Activated CD4-positive, alpha-beta T cell treated with anti-CD3 and anti-CD28 coated beads, Interleukin-2, amount 50 U/mL, for 48 hours (primary cell): Measurements from ENCODE around the gene ACOXL.
"Not testable (repeated sequence)": the region's sequence is repeated elsewhere in the genome, so short reads cannot be mapped to it uniquely, and the experiment has no call there.

Source experiments
- DNase-seq, 2 experiments: peaks; one replicate each; pipeline ENCODE4 v3.0.0-alpha.2; 2020

ACOXL gene

GRCh38 chr2:111048856-111049768 lies 316.7 kb downstream of the ACOXL start:
- no peak for DNase-seq

- DNase-seq: peak; percentile 18 to 39
These were observed 317.6 kb downstream of the ACOXL start for GRCh38 chr2:111049792-111050640.

DNA sequence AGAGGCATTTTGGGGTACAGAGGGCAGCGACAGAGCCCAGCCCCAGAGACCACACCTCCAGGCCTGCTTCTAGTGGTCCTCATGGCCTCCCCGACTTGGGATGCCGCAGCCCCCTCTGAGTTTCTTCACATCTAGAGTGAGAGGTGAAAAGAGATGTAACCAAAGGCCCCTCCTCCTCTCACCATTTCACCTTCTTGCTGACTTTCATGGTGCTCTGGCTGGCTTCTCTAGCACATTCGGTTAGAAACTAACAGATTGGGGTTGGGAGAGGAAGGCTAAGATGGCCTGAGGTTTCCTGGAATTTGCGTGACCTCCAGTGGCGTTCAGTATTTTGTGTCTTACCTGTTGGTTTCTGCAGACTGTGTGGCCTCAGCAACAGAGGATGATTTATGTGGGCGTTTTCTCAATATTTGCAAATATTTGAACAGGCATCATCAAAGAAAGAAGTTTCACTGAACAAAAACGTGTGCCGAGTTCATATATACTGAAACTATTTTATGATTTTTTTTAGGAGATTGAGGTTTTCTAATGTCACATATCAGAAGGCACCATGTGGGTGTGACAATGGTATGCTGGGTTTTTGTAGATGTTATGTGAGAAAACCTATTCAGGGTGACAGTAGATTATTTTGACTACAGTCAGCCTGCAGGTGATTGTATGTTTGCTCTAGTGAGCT lies 318.5 kb downstream of the ACOXL start:
- DNase-seq: peak; percentile 13 to 16

DNA sequence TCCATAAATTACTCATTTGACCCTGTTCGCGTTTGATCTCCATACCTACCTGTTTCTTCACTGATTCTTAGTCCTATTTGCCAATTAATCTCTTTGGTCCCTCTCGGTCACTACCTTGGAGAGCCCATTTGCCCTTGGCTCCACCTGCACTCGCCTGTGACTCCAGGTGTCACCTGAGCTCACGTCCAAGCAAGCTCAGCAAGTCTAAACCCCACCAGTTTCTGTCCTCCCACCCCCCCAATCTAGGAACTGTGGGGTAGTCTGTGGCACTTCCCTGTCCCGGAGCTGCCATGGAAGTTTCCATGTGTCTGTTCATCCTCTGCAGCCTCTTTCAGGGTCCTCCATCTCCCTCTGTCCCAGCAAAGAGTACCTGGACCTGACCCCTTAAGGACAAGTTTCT lies 320.2 kb downstream of the ACOXL start:
- no peak for DNase-seq

DNA sequence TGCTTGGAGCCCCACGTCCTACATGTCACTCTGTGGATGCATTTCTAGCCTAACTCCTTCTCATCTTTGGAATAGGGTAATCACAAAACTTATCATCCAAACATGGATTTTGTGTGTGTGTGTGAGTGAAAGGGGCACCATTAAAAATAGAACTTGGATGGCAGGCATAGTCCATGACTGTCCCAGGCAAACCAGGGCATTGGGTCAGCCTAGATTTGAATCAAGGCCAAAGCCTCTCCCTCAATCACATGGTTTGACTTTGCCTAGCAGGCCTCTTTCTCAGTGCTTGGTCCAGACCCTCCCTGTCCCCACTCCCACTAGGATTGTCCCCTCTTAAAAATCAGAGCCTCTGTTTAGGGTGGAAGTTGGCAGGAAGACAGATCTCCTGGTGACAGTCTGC lies 320.9 kb downstream of the ACOXL start:
- no peak for DNase-seq

DNA sequence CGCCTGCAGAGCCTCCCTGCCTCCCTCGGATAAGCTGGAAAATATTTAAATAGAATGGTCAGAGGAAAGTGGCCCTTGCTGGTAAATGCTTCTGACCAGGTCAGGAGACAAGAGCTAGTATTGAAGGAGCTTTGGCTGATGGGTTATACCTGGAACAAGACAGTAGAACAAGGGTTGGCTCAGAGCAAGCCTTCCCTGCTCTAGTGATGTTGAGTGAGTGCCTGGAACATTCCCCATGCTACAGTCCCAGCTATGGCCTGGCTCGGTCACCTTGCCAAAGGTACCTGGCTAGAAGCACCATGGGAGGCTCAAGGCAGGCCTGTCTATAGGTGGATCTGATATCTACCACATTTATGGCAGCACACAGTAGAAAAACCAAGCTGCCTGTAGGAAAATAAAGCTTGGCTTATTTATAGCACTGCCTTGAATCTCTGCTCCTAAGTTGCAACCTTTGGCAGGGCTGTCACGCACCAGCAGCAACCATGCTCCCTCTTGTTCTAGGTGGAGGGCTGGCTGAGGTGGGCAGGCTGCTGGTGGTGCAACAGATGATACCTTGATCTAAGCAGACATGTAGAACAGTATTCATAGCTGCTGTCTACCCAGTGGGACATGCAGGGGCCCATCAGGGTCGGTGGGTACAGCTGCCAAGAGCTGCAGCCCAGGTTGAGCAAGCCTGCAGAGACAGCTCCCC lies 321.6 kb downstream of the ACOXL start:
- DNase-seq: no peak

GRCh38 chr2:111054791-111055691 lies 322.7 kb downstream of the ACOXL start:
- peak; percentile 67 to 74 for DNase-seq

- DNase-seq: no peak
These were observed 323.4 kb downstream of the ACOXL start for GRCh38 chr2:111055735-111056134.

DNA sequence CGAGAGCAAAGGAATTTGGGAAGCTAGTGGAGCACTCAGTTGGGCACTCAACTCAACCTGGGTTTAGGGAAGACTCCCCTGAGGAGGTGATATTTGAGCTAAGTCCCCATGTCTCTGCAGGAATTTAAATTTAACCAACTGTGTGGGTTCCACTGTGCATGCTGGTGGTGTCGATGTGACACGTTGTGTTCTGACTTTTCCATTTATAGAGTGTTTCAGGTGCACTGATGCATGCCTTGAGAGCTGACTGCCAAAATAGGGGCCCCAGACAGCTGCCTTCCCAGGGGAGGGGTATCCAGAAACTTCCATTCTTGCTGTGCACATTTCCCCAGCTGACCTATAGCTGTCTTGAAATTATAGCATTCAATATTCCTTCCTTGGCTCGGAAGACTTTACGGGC lies 324.7 kb downstream of the ACOXL start:
- no peak for DNase-seq

- DNase-seq: no peak
These were observed 325.3 kb downstream of the ACOXL start for GRCh38 chr2:111057721-111058120.

DNA sequence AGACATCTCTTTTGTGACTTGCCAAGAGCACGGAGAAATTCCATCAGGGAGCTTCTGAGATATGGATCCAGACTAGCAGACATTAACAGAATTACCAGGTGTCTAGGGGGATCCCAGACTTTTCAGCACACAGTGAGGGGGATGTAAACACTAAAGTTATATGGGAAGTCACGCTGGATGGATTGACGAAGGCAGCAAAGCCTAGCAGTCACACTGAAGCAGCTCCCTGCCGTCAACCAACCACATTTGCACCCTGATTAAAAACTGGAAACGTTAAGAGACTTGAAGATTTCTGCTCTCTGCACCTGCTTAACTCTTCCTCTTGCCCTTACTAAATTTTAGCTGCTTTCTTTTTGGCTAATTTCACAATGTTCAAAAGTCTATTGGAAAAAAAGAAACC lies 325.9 kb downstream of the ACOXL start:
- DNase-seq: no peak

DNA sequence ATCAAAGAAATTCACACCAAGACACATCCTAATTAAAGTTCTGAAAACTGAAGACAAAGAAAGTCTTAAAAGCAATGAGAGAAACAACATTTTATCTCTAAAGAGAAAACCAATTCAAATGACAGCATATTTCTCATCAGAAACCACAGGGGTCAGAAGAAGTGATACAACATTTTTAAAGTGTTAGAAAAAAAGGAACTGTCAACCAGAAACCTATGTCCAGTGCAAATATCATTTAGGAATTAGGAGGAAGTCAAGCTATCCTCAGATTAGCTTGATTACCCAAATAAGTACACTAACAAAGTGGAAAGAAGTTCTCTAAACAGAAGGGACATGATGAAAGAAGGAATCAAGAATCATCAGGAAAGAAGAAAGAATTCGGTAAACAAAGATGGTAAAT lies 328.8 kb downstream of the ACOXL start:
- no peak for DNase-seq

DNA sequence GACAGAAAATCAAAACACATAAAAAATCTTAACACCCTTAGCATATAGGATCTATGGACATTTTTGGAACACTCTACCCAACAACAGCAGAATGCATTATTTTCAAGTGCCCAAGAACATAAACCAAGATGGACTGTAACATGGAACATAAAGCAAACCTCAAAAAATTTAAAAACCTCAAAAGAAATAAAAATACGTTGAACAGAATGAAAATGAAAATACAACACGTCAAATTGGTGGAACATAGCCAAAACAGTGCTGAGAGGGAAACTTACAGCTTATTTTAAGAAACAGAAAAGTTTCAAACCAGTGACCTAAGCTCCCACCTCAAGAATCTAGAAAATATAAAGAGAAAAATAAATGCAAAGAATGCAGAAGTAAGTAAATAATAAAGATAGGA lies 330.0 kb downstream of the ACOXL start:
- DNase-seq: no peak

GRCh38 chr2:111066062-111066593 lies 333.8 kb downstream of the ACOXL start:
- no peak for DNase-seq

- no peak for DNase-seq
These were observed 336.2 kb downstream of the ACOXL start for GRCh38 chr2:111068435-111069058.

- no peak for DNase-seq
These were observed 337.3 kb downstream of the ACOXL start for GRCh38 chr2:111069722-111070121.

GRCh38 chr2:111071600-111072171 lies 339.3 kb downstream of the ACOXL start:
- no peak for DNase-seq

DNA sequence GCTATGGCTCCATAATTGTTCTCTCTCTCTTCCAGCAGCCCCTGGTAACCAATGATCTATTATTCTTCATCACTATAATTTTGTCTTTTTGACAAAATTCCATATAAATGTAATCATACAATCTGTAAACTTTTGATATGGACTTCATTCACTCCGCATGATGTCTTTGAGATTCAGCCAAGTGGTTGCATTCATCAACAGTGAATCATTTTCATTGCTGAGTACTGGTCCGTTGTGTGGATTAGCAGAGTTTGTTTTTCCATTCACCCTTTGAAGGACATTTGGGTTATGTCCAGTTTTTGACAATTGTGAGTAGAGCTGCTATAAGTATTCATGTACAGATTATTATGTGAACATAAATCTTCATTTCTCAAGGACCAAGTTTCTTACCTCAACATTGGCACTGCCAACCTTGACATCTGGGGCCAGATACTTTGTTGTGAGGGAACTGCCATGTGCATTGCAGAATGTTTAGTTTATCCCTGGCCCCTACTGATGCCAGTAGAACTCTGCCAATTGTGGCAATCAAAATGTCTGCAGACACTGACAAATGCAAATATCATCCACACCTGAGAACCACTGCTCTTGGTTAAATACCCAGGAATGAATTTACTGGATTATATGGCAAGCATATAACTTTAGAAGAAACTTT lies 340.0 kb downstream of the ACOXL start:
- DNase-seq: no peak

DNA sequence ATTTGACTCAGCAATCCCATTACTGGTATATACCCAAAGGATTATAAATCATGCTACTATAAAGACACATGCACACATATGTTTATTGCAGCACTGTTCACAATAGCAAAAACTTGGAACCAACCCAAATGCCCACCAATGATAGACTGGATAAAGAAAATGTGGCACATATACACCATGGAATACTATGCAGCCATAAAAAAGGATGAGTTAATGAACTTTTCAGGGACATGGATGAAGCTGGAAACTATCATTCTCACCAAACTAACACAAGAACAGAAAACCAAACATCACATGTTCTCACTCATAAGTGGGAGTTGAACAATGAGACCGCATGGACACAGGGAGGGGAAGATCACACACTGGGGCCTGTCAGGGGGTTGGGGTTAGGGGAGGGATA lies 350.3 kb downstream of the ACOXL start:
- DNase-seq: not testable (repeated sequence)

GRCh38 chr2:111091811-111092211 lies 359.4 kb downstream of the ACOXL start:
- DNase-seq: no peak
